HG02588 (cell line): ENCODE results near the gene GPHB5.
"Not testable (repeated sequence)": the region's sequence is repeated elsewhere in the genome, so short reads cannot be mapped to it uniquely, and the experiment has no call there.

Experiments used
- ATAC-seq: cut with Tn5 transposase; IDR thresholded peaks from one replicate; pipeline ENCODE4 v1.9.1; 2021; ENCODE audit warnings: mild to moderate bottlenecking, moderate library complexity; ENCODE audit not compliant: unreplicated experiment

GPHB5 gene

DNA sequence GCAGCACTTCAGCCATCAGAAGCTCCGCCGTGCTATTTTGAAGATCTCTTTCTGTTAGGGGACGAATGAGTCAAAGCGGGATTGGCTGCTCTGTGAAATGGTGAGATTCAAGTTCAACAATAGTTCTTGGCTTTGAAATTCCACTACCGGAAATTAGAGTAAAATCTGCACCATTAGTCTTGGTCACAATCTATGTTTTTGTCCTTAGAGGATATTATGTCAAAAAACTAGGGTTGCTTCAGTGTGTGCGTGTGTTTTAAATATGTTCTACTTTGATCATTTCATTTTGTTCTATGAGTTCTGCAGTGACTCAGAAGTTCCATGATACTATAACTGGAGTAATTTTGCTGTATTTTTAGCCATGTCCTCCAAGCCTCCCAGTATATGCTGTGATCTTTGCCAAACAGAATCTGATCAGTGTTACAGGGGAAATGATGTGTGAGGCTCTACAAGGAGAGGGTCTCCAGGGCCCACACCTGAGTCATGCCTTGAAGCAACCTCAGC, 22.6 kb downstream of the GPHB5 start:
- ATAC-seq = no peak

DNA sequence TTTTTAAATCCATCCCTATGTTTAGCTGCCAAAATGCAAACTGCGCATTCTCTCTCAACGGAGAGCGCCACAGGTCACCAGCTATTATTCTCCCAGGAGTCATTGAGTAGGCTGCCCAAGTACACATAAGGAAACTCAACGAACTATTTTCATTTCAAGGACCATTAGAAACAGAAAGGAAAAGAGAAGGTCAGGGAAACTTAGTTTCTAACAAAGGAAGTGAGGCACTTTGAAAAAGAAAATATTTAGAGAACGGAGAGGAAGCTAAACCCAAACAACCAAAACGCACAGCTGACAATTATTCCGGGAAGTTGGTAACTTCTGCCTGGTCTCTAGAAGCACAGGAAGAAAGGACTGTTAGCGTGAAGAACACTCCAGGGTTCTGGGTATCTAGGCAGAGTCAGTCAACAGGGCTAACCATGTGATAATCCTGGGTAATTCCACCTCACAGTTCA, 23.5 kb downstream of the GPHB5 start:
- ATAC-seq = peak; percentile 54

DNA sequence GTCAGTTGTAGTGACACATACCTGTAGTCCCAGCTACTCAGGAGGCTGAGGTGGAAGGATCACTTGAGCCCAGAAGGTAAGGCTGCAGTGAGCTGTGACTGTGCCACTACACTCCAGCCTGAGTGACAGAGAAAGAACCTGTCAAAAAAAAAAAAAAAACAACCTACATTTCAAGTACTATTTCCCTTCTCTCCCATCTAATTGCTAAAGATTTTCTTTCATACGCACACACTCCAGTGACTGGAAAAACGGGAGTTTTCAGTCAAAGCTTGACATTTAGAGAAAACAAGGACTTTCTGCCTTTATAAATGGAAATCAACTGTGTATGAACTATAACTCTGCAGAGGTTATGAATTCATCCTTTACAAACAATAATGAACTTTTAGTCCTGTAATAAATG, 25.9 kb downstream of the GPHB5 start:
- no peak for ATAC-seq

DNA sequence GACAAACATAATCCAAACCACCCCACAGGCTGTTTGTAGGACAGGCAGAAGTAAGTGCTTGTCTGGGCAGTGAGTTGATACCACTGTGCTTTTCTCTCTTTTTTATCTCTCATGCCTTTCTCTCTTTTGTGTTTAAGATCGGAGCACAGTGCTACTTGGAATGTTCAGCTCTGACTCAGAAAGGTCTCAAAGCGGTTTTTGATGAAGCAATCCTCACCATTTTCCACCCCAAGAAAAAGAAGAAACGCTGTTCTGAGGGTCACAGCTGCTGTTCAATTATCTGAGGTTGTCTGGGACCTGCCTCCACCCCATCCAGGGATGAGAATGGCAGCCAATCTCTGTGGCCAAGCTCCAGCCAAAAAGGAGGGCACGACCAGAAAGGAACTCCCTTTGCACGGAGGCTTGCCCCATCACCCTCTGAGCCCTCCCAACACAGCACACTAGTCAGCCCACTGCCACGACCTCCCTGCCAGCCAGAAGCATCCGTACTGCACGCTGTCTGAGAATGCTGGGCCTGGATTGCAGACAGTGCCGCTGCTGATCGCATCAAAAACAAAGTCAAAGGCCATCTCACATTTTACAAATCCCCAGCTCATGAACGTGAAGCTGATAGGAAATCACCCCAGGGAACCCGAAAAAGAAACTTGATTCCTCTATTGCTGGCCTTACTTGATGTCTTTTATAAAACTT, 27.8 kb downstream of the GPHB5 start:
- no peak for ATAC-seq

DNA sequence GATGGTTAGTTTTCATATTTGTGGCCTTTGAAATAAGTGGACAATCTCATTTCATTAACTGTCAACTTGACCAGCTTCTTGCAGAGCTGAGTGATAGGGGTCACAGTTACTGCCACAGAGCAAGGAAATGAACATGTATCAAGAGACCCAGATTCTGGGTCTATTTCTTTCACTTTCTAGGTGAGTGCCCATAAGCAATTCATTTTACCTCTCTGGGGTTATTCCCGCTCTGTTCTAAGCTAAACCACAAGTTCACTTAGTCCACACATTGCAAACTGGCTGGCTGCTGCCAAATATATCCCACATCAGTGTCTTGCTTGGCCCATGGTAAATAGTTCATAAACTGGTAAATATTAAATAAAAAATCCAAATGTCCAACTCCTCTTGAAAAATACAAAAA, 29.9 kb downstream of the GPHB5 start:
- peak; percentile 68 for ATAC-seq

DNA sequence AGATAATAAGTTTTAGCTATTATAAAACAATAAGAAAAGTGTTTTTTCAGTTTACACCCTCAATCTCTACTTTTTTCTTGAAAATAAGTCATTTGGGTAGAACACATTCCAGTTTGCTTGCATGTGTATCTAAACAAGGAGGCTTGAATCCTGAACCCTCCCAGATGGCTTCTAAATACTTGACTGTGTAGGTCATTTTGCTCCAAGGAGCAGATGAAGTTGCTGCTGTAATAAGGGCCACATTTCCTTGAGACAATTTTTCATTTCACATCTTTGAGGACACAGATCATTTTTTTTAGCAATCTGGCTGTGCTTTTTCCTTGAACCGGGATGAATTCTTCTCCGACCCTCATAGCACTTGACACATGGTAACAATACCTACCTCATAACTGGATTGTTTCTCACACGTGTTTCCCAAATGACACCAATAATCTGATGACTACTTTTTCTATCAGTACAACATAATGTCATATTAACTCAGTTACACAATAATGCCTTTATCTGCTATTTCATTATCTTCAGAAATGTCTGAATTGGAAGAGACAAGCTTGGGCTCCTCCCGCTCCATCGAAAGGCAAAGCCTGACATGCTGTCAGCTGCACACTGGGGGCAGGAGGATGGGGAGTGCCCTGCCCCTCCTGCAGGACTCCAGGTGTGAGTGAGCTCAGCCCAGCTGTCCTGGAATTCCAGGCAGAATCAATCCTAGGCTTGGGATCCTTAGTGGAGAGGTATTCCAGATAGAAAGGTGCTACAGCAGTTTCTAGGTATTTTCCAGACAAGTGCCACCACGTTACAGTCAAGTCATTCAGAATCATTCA, 30.9 kb downstream of the GPHB5 start:
- no peak for ATAC-seq

DNA sequence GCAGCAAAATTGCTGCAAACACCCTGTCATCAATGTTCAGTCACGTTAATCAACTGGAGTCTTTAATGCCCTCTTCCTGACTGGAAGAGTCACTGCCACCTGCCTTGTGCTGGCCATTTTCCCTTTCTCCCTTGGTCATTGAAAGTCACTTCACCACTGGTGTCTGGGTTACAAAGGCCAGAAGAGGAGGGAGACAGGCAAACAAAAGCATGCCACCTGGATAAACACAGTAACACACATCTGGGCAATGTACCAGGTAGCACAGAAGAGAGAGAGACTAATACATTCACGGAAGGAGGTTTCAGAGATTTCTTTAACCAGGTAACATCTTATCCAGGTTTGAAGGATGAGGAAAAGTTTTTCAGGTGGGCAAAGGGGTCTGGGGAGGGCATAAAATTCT, 32.7 kb downstream of the GPHB5 start:
- no peak for ATAC-seq

DNA sequence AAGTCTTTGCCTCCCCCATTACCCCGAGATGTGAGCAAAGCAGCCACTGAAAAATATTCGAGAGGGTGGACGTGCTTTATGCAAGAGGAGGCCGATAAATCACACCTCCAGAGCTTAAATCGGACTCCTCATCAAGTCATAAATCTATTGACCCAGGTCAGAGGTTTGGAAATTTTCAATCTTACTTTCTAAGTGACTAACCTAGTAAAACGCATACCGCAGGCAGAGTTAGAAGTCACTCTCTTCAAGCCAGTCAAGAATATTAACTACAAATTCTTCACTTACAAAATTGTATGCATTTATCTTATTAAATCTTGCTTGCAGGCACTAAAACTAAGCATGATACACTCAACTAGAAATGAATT, 34.9 kb downstream of the GPHB5 start:
- peak; percentile 37 for ATAC-seq

DNA sequence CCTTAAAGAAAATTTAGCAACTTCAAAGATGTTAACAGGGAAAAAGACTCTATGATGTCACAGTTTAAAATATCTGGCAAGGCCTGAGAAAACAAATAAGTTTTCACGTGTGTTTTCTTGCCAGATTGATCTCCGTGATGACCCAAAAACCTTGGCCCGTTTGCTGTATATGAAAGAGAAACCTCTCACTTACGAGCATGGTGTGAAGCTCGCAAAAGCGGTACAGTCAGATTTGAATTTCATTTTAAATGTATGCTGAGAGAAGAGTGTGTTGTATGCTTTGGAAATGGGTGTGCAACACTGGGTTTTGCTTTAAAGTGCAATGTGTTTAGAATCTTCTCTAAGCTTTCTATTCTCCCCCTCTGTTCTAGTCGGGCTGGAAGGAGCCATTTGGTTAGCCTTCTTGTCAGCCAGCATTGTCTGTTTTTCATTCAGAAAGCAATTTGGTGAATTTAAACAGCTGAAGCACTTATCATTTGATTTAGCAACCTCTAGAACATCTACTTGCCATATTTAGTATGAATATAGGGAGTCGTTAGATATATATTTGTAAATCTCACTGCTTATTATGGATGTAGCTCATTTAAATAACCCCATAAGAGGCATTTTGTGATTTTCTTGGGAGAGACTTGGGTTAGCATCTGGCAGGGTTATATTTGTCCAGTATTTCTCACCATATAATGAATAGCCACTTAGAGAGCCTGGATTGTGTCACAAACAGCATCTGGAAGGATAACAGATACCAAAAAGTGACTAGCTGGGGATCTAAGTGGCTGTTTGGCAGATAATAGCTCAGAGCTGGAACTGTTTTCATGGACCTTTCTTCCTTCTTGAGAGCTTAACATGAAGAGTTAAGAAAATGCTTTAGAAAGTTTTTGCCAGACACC, 35.5 kb downstream of the GPHB5 start:
- ATAC-seq = peak; percentile 66

DNA sequence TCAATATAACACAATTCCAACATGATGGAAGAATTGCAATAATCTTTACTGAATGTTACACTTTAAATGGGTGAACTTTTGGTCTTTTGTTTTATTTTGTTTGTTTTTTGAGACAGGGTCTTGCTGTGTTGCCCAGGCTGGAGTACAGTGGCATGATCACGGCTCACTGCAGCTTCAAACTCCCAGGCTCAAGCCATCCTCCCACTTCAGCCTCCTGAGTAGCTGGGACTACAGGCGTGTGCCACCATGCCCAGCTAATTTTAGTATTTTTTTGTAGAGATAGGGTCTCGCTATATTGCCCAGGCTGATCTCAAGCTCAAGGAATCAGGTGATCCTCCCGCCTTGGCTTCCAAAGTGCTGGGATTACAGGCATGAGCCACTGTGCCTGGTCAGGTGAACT, 38.8 kb downstream of the GPHB5 start:
- not testable (repeated sequence) for ATAC-seq

DNA sequence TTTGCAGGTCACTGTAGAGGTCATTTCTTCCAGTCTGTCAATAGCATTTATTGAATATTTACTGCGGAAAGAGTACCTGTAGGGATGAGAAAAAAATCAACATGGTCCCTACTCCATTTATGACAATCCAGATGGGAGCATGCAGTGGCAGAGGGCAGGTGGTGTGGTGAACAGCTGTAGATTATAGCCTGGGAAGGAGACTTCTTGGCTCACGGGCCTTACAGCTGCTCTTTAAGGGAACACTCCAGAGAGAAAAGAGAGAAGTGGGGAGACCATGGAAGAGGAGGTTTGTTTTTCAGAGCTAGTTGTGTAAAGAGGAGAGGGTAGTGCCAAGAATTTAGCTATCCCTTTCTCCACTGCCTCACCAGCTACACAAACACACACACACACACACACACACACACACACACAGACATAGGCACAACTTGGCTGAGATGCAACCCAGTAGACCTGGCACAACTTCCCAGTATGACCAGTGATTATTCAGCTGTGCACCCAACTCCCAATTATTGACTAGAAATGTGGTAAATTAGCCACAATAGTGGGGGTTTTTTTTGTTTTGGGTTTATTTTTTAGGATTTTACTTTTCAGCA, 41.0 kb downstream of the GPHB5 start:
- no peak for ATAC-seq

DNA sequence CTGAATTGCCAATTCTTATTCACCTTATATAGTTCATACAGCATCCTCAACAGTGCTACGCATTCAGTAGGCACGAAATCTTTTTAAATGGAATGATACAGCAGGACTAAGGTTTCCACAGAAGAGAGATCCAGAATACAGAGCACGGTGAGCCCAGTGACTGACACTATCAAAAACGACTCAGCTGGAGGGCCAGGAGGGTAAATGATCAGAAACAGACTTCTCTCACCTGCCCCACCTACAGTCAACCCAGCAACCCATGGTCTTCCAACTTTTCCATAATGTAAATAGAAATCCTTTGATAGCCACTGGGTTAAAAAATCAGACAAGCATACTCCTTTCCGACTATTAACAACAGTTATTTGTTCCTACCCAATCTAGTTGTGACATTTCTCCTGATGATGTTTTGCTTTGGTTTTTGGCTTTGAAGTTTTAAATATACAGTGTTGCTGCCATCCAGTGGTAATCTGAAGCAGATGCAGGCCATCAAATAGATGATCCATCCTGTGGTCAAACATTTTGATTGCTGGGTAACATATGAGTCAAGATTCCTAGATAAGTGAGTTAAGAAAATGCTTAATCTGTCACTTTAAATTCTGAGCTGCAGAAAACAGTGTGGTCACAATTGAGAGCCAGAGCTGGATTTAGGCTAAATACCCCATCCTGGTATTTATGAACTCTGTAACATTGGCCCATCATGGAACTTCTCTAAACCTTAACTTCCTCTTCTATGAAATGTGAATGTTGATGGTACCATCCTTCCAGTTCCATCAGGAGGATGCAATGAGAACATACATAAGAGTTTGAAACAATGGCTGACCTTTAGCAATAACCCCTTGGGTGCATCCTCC, 42.0 kb downstream of the GPHB5 start:
- no peak for ATAC-seq

DNA sequence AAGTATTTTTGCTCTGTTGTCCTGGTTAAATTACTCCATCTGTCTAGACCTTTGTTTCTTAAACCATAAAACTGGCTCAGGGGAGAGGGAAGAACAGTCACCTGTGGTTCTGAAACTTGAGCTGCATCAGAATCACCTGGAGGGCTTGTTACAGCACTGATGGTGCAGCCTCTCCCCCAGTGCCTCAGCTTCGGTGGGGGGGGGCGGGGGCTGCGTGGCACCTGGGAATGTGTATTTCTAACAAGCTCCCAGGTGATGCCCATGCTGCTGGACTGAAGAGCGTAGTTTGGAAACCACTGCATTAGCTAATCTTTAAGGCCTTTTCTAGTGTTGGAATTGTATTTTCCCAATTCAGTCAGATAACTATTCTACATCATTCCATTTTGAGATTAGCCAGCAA, 42.7 kb downstream of the GPHB5 start:
- no peak for ATAC-seq

DNA sequence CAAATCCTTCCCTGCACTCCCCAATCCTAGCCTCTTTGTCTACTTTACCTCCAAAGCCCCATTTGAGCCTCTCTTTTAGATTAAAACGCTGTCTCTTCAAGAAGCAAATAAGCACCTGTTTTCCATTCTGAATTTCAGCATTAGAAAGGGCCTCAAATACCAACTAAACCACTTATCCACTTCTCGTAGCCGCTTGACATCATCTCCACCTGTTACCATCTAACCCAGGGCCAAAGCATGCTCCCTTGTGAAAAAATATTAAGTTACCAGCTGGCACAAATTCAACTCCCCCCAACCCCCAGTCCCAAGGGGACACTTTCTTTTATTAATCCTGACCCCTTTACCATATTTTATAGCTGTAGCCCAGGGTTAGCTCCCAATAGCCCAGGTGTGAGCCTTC, 43.1 kb downstream of the GPHB5 start:
- ATAC-seq = no peak

DNA sequence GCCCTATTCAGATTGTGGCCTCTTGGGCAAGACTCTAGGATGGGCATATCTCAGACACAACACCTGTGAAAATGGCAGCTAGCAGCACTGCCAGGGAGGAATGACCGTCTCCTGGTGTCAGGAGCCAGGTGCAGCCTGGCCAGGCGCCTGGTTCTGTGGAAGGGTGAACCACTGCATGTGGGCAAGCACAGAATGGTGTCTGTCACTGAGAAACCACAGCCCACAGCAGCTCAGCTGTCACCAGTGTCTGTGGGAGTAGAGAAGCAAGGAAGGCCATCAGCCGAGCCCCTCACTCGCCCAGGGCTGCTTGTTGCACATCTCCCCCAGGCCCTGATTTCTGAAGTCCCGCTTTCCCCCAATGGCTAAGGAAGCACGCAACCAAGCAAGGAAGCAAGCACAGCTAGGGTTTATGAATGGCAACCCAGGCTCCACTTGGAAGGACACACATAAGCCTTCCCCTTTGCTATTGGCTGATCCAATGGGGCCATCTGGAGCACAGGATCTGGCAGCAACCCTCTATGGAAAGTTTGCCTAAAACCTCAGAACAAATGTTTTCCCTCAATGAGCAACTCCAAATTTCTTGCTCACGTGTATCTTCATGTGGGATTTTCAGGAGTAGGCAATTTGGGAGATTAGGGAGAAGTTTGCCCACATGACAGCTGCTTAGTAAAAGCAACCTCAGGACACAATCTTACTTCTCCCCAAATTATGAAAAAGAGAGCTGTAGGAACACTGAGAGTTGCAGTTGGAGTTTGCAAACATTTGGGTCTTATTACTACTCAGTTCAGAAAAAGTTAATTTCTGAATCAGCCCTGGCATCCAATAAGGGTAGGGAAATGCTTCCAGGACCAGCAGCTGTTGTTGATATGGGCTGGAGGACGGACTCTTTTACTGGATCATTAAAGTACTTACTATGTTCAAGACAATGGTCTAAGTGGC, 44.7 kb downstream of the GPHB5 start:
- no peak for ATAC-seq

DNA sequence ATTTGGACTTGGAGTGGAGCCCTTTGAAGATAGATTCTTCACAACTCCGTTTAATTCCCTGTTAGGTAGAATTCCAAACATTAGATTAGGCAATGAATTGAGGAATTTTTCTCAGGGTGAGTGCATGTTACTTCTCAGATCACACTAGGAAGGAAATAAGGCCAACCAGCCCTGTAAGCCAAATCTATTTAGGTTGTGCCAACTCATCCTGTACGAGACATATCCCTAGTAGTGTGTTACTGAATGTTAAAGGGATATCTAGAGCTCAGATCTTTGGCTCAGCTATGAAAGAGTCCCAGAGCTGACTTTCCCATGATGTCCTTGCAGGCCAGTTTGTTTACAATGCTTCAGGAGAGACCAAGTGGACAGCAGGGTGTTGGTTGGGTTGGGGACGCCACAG, 45.6 kb downstream of the GPHB5 start:
- no peak for ATAC-seq

DNA sequence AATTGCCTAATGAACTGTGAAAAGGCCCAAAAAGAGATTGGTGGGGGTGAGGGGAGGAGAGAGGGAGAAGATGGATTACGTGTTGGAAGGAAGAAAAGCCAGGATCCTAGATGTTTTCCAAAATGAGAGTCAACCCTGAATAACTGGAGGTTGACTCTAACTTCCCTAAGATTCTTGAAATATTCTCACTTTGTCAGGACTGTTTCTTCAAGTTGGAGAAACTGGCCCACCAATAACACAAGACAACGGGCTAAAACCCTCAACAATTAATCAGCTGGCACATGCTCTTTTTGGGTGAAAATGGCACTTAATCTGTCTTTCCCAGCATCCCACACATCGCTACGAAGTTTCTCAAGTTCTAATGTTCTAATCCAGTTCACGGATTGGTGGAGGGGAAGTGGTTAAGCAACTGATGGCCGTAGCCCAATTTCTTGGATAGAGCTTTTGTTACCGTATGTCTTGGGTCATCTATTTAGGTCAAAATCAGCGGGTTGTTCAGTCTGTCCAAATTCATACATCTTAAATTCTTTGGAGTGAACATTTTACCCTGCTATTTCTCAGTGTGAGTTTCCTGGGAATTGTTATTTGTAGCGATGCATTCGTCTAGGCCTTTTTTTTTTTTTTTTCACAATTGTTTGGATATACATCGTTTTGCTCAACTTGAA, 49.0 kb downstream of the GPHB5 start:
- ATAC-seq = no peak

DNA sequence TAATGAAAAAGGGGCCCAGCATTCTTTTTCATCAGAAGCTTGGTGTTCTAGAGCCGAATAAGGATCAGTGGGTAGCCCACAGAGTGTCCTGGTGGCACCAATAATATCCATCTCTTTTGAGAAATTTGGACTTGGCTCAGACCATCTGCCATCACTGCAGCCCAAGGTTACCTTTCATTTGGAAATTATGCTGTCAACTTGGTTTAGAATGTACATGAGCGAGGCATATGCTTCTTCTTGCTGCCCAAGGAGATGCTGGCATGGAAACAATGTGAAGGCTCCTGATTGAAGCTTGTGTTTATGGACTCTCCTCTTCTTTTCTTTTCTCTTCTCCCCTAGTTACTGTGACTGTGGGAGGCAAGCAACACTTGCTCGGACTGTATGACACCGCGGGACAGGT, 50.0 kb downstream of the GPHB5 start:
- ATAC-seq = no peak
